Stimulated activated CD8-positive, alpha-beta memory T cell treated with anti-CD3 and anti-CD28 coated beads, Interleukin-7, amount 100 ng/mL, for 1 hour (primary cell): ENCODE results near the gene MYL7.
"Not testable (repeated sequence)": the region's sequence is repeated elsewhere in the genome, so short reads cannot be mapped to it uniquely, and the experiment has no call there.

Experiments
- DNase-seq, 2 donors: peaks; one replicate each; pipeline ENCODE4 v3.0.0-alpha.2; 2020; ENCODE audit warnings: low read depth in 2 of 2

The MYL7 gene

DNA sequence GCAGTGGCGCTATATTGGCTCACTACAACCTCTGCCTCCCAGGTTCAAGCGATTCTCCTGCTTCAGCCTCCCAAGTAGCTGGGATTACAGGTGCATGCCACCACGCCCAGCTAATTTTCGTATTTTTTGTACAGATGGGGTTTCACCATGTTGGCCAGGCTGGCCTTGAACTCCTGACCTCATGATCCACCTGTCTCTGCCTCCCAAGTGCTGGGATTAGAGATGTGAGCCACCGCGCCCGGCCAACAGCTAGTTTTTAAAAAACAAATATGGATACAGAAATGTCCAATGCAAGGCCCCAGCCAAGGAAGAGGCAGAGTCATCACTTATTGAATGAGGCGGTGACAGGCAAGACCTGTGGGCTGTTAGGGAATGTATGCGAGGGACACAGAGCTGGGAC lies 30.8 kb upstream of the MYL7 start:
- DNase-seq, result not testable (repeated sequence)

DNA sequence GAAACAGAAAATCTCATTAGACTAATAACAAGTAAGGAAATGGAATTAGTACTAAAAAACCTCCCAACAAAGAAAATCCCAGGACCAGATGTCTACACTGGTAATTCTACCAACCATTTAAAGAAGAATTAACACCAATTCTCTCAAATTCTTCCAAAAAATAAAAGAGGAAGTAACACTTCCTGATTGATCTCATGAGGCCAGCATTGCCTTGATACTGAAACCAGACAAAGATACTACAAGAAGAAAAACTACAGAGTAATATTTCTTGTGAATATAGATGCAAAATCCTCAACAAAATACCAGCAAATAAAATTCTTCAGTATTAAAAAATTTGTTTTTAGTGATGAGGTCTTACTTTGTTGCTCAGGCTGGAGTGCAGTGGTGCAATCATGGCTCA lies 26.8 kb upstream of the MYL7 start:
- DNase-seq, result no peak

DNA sequence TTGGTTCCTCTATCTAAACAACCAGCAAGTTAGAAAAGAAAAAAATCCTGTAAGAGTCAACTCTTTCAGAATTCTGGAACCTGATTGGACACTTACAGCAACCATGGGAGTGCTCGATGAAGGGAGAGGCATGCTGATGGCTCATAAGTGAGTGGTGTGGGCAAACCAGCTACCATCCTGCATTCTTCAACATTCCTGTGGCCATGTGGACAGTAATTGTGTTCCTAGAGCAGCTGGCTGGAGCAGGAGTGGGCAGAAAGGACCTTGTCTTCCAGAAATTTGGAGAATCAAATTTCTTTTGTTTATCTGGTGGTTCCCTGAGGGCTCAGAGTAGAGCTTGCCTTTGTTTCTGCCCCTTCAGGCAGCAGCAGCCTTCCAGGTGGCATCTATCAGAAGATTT lies 22.5 kb upstream of the MYL7 start:
- no peak for DNase-seq

DNA sequence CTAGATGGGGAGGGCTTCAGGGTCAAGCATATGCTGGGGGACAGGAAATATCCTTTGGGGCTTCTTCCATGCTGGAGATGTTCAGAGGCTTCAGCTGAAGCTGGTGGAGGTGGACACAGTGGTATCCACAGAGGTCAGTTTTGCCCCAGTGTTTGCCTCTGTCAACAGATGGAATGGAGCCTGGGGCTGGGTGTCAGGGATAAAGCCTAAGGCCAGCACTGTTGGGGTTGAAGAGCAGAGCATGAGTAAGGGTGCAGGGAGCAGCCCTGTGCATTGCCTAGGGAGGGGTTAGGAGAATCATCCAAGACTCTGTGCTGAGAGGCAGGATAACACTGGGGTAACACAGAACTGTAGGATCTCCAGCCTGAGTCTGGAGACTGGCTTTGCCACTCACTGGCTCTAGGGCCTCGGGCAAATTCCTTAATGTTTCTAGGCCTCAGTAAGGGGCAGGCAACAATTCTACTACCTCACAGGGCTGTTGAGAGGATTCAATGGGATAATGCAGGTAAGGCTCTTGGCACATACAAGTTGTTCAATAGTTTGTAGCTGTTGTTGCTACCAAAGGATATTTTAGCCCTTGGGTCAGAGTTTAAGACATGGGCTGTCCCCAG lies 21.8 kb upstream of the MYL7 start:
- DNase-seq, result no peak

DNA sequence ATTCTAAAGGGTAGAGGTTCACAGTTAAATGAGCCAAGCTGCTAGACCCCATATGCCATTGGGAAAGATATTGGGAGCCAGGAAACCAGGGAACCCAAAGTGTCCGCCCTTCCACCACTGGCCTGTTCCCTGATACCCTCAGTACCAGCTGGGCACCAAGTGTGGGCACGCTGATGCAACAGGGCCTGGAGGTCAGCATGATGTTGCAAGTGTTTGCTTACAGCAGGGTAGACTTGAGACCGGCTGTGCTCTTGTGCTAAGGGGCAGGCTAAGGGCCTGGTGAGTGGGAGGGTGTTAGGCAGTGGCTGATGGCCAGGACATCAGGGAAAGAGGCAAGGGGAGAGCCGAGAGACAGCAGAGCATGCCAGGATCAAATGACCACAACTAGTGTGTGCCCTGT lies 21.0 kb upstream of the MYL7 start:
- no peak for DNase-seq

DNA sequence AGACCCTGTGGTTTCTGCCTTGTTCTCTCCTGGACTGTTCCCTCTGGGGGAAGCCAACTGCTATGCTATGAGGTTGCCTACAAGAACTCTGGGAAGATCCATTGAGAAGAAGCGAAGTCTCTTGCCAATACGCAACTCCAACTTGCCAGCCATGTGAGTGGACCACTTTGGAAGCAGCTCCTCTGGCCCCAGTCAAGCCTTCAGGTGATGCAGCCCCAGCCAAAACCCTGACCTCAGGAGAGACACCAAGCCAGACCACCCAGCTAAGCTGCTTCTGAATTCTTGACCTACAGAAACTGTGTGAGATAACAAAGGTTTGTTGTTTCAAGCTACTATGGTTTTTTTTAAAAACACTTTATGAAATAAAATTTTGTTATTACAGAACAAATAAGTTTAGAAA lies 20.2 kb upstream of the MYL7 start:
- no peak for DNase-seq

DNA sequence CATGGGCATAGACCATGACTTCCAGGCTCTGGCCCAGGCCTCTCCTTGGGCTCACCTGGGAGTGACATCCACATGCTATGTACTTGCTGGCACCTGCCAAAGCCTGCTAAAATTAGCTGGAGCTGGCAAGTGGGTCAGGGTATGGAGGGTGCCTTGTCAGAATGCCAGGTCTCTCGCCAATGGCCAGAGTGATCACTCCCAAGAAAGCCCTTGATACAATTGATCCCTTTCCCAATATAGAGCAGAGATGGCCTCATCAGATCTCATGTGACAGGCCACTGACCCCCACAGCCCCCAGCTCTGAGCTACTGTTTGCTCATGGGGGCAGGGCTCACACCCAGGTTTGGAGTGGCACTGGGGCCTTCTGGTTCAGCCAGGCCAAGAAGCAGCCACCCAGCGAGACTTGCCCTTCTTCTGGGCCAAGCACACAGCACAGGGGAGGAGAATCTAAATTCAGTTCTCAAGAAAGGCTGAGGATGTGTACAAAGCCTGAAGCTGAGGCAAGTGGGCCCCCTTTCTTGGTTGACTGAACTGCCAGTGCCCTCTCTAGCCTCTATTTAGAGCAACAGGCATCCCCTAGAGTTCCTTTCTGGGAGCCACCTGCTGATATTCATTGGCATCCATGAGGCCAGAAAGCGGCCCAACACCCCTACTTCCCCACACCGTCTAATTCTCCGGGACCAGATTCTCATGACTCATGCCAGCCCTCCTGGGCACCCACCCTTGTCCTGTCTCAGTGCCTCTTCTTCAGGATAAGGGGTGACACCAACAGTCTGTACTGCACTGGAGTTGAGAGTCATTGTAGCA lies 18.9 kb upstream of the MYL7 start:
- DNase-seq, result no peak

DNA sequence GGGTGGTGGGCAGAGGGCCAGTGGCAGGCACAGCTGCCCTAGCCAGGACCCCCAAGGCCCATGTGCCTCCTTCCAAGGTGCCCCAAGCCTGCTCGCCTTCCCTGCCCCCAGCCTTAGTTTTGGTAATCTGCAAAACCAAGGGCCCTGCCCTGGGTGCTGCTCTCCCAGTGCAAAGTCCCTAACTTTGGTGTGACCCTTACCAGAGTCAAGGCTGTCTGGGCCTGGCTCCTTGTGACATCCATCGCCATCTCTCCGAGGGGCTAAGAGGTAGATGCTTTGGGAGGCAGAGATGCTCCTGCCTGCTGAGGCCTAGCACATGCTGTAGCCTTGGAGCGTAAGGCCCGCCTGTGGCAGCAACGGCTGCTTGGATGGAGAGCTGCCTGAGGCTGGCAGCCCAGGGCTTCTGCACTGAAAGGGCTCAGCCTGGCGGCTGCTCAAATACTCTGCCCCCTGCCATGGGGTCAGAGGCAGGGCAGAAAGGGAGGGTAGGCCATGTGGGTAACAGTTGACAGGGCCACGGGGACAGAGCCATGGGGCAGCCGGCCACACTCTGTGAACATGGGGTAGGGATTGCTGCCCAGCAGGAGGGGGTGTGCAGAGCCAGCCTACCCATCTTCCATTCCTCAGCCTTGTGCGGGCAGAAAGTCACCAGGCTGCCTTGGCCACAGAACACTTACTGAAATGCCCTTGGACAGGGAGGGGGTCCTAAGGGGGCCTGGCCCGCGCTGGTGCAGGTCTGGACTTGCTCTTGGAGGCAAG lies 17.9 kb upstream of the MYL7 start:
- no peak for DNase-seq

DNA sequence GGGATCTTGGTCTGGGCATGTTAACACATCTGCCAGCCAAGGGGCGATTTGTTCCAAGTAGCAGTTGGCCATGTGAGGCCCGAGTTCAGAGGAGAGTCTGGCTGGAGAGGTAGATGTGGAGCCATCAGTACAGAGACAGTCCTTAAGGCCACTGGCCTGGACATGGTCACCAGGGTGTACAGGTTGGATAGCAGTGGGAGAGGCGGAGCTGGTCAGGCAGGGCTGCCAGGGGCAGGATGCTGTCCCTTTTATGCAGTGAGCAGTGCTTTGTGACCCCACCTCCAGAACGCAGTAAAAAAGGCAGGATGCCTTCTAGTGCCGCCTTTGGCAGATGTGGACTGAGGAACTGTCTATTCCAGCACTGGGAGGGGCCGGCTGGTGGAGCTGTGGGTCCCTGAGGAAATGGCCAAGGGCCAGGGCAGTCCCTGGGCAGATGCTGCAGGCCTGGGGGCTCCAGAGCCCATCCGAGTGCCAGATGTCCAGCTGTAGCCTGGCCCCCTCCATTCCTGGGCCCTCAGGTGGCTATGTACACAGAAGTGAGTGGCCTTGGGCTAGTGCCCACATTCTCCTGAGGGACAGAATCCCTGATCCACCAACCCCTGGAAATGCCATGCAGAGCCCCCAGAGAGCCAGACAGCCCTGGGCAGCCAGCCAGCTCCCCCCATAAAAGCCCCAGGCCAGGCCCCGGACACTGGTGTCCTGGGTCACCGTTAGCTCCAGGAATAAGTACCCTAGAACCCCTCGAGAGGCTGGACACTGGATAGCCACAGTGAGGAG lies 17.2 kb upstream of the MYL7 start:
- no peak for DNase-seq

DNA sequence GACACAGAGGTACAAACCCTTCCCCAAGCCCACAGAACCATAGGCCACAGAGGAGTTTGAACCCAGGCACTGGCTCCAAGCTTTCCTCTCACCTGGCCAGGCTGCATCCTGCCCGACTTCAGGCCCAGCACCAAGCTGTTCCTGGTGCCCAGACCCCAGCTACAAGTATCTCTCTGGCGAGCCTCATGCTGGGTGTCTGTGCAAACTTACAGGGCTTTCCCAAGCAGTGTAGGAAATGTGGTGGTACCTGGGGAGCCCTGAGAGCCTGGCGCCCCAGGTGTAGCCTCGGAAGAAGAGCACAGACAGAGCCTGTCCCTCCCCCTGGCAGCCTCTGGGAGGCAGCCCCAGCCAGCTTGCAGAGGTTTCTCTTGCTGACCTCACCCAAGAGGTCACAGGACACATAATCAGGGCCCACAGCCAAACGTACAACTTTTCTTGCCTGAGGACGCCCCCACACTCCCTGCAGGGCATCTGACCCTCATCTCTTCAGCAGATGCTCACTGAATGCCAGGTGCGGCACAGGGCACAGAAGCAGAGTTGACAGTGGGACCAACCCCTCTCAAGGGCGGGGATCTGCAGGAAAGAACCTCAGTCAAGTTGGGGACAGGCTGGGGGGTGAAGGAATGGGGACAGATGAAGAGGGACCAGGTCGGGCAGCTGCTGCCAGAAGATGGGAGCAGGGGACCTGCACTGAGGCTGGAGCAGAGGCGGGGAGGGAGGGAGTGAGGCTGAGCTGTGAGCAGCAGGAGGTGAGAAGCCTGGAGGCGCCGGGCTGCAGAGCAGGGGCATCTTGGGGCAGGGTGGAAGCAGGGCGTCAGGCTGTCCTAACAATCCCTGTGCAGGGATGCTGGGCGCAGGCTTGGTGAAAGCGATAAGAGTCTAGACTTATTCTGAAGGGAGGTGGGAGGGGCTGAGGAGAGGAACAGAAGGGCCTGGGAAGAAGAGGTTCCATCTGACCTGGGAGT lies 16.3 kb upstream of the MYL7 start:
- DNase-seq, result no peak

DNA sequence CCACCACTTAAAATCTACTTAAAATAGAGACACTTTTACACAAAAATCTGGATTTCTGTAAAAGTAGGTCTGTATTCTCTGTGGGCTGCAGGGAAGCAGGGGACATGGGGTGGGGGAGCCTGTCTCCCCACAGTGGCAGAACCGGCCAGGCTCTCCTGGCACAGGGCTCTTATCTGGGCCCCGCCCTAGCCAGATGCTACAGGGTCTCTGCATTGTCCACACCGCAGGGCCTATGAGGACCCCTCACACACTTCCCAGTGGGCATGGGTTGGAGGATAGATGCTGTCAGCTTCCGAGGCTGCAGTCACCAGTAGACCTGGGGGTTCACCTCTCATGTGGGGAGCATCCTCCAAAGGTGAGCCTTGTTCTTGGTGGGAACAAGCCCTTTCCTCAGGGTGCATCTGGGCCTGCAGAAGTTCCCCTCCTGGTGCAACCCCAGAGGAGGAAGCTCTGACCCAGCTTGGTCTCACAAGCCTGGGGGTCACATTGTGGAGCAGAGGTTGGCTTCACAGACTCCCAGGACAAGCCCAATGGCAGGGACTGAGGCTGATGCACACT lies 15.4 kb upstream of the MYL7 start:
- DNase-seq, result no peak

DNA sequence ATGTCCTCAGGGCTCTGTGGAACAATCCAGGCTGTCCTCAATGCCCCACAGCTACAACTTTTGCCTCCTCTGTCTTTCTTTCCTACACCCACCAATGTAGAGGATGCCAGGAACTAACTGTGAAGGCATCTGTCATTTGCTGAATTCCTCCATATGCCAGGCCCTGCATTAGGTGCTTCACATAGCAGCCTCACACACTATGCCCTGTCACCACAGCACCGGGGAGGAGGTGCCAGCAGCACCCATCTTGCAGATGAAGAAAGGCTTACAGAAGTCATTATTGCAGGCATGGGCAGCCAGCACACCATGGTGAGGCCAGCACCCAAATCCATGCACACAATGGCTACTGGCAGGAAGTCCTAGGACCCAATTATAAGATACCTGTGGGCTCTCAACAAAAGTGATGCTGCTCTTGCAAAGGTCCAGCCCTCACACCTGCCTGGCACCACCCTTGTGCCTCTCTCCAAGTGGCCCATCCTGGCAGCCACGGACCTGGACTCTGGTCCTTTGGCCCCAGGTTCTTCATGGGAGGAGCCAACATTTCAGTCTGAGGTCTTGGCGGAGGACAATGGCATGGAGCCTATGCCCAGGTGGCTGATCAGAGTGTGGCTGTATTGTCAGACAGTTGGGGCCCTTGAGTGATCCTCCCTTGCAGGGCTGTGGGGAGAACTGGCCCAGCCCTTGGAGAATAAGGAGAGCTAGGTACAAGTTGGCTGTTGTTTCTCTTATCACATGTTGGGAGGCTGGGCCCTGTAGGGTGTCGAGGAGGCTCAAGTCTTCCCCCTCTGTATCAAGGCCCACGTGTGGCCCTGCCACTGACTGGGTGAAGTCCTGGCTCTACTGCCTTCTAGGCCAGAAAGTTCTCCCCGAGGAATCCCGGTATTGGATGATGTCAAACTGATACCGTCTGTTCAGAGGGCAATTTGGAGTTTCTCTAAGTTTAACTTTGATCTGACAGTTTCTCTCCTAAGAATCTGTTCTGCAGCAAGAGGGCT lies 14.4 kb upstream of the MYL7 start:
- no peak for DNase-seq

DNA sequence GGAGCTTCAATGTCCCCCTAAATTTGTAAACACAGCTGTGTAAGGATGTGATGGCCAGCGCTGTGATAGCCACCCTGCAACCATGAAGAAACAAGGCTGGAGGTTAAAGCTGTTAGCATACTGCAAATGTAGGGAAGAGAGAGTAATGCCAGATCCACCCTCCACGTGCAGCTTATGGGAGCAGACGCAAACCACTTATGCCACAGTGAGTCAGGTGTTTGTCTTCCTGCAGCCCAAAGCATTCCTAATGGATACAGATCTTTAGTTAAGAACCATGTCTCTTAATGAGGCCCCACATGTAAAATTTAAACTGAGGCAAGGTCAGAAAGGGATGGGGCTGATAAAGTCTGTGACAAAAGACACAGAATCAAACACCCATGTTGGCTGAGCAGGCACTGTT lies 13.6 kb upstream of the MYL7 start:
- no peak for DNase-seq

DNA sequence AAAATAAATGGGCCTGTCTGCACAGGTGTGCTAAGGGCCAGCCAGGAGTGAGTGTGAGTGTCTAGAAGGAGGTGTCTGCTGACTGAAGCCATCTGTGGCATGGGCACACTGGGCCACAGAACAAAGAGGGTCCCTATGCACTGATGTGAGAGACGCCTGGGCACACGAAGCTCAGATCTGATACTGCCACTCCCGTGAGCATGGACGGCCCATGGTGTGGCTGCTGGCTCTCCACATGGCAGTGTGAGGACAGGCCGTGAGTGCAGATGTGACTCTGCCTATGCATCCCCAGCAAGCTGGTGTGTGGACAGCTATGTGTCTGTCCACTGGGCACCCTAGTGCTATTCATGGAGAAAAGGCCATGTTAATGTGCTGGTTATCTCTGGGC lies 12.8 kb upstream of the MYL7 start:
- no peak for DNase-seq

DNA sequence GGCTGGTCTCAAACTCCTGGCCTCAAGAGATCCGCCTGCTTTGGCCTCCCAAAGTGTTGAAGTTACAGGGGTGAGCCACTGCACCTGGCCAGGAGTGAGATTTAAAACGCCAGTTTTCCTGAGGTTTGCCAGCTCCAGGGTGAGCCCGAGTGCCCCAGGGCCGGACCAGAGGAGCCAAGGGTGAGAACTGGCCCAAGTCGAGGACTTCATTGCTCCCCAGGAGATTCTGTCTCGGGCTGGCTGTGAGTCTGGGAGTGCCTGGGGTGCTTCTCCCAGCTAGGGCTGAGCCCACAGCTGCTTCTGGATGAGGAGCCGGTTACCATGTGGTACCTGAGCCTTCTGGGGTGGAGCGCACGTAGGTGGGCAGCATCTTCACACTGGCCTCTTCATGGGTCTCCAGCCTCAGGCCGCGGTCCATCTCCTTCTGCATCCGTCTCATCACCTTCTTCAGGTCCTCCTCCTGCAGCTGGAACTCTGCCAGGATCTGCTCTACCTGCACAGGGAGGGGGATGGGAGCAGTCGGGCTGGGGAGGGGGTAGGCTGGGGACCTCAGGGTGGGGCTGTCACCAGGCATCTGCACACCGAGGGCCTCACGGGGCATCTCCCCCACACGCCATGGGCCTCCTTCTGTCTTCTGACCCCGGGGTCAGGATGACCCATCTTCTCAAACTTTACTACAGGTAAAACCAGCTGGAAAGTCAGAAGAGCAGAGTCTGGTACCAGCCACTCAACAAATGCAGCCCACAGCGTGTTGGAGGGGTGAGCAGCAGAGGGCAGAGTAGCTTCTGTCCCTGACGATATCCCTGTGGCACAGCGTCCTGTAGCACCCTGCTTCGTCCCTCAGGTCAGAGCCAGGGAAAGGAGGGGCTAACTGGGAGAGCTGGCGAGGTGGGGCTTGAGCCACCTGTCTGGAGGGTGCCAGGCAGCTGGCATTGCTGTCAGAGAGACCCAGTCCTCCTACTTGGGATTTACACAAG lies 12.1 kb upstream of the MYL7 start:
- no peak for DNase-seq

DNA sequence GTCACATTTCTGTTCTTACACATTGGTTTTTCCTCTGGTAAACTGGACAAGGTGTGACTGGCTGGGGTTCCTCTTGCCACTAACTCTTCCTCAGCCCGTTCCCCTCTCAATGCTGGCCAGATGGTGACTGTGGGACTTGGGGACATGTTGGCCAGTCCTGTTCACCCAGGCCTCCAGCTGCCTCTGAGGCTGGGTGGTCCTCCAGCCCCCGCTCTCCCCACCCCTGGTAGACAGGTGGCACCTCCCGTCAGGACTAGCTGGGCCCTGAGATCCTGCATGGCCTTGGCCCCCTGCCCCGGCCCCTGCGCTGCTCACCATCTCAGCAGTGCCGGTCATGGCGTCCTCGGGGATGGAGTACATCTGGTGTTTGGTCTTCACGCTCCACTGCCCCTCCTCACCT lies 10.8 kb upstream of the MYL7 start:
- DNase-seq, result no peak

DNA sequence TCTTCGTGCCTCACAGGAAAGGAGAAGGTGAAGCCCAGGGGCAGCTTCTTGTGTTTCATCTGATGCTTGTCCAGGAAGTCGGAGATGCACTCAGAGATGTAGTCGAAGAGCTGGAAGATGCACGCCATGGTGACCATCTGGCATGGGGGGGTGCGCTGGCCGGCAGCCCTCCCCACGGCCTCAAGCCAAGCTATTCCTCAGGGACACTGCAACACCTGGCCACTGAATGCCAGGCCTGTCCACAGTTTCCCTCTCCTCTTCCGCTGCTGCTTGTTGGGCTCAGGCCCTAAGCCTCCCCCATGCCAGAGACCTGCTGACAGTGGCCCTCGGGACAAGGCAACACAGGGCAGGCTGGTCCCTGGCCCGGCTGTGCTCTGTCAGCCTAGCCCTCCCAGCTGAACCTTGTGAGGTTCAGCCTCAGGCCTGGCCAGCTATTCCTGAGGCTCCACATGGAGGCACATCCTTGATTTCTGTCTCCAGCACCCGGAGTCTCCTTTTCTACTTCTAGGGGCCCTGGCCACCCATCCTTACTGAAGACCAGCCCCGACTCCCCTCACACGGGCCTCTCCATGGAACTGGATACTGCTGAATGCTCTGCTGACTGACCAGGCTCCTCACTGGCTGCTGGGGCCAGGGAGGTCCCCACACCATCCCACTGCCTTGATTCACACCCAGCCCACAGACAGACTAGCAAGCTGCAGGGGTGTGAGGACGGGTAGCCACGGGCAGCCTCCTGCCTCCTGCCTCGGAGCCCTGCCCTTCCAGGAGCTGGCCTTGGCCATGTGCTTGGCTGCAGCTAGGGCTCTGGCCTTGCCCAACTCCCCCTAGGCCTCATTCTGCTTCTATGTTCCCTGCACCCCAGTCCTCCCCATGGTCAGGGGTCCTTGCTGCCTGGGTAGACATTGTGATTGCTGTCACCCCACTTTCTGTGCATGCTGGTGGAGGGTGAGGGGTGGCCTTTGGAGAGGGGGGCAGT lies 10.1 kb upstream of the MYL7 start:
- DNase-seq, result no peak
